H9 (cell line): ENCODE results near the gene LRMDA. TPM values are rescaled to one million over a fixed set of nuclear protein-coding genes. Genes with fewer than 3 reads are reported as not detected.

Experiments
- DNase-seq: peaks from one replicate; pipeline ENCODE4 v3.0.0-alpha.2; 2017
- H2AFZ ChIP-seq: one replicate; pipeline ENCODE4 v1.6.1; 2013; ENCODE audit warnings: mild to moderate bottlenecking, low read length, control low read depth, moderate library complexity
- H2AK5ac ChIP-seq: 2 replicates; pipeline ENCODE4 v1.6.1; 2013; ENCODE audit warnings: low read length, control low read depth, mixed read lengths; ENCODE audit not compliant: insufficient read length
- H2BK120ac ChIP-seq: one replicate; pipeline ENCODE4 v1.6.1; 2013; ENCODE audit warnings: low read depth, mild to moderate bottlenecking, low read length, control low read depth, inconsistent platforms; ENCODE audit not compliant: poor library complexity, severe bottlenecking
- H2BK12ac ChIP-seq: 2 replicates; pipeline ENCODE4 v1.6.1; 2013; ENCODE audit warnings: low read length, control low read depth, mixed read lengths, low read depth; ENCODE audit not compliant: insufficient read length
- H2BK15ac ChIP-seq: 2 replicates; pipeline ENCODE4 v1.6.1; 2013; ENCODE audit warnings: low read depth, low read length, control low read depth
- H2BK20ac ChIP-seq: one replicate; pipeline ENCODE4 v1.6.1; 2013; ENCODE audit warnings: low read depth, mild to moderate bottlenecking, low read length, control low read depth, inconsistent platforms; ENCODE audit not compliant: poor library complexity, severe bottlenecking
- H2BK5ac ChIP-seq: 2 replicates; pipeline ENCODE4 v1.6.1; 2013; ENCODE audit warnings: low read length, control low read depth, mixed read lengths; ENCODE audit not compliant: insufficient read length
- H3K14ac ChIP-seq: 2 replicates; pipeline ENCODE4 v1.6.1; 2013; ENCODE audit warnings: low read length, control low read depth; ENCODE audit not compliant: insufficient read depth
- H3K18ac ChIP-seq: 2 replicates; pipeline ENCODE4 v1.6.1; 2013; ENCODE audit warnings: low read depth, mild to moderate bottlenecking, mixed read lengths, low read length, control low read depth; ENCODE audit not compliant: insufficient read length
- H3K23ac ChIP-seq: 2 replicates; pipeline ENCODE4 v1.6.1; 2013; ENCODE audit warnings: low read length, control low read depth, mixed read lengths, low read depth; ENCODE audit not compliant: insufficient read length
- H3K23me2 ChIP-seq: 2 replicates; pipeline ENCODE4 v1.6.1; 2013; ENCODE audit warnings: low read depth, mild to moderate bottlenecking, mixed read lengths, low read length, control low read depth; ENCODE audit not compliant: insufficient read length, poor library complexity, severe bottlenecking
- H3K27ac ChIP-seq: 2 replicates; pipeline ENCODE4 v1.5.1; 2013; ENCODE audit warnings: low read length, control low read depth, mixed read lengths, low read depth; ENCODE audit not compliant: insufficient read length
- H3K27me3 ChIP-seq: 2 replicates; pipeline ENCODE4 v1.6.1; 2013; ENCODE audit warnings: low read length, control low read depth, inconsistent platforms; ENCODE audit not compliant: insufficient read depth
- H3K4ac ChIP-seq: 2 replicates; pipeline ENCODE4 v1.6.1; 2013; ENCODE audit warnings: low read depth, mild to moderate bottlenecking, control low read depth, inconsistent platforms, low read length, moderate library complexity
- H3K4me1 ChIP-seq: 2 replicates; pipeline ENCODE4 v1.6.1; 2013; ENCODE audit warnings: low read length, control low read depth, inconsistent platforms; ENCODE audit not compliant: insufficient read depth
- H3K4me2 ChIP-seq: 2 replicates; pipeline ENCODE4 v1.6.1; 2013; ENCODE audit warnings: low read length, control low read depth, mixed read lengths; ENCODE audit not compliant: insufficient read length, insufficient read depth
- H3K56ac ChIP-seq: 2 replicates; pipeline ENCODE4 v1.6.1; 2013; ENCODE audit warnings: low read depth, mild to moderate bottlenecking, mixed read lengths, low read length, control low read depth; ENCODE audit not compliant: insufficient read length
- H3K79me1 ChIP-seq: 2 replicates; pipeline ENCODE4 v1.6.1; 2013; ENCODE audit warnings: low read depth, mild to moderate bottlenecking, moderate library complexity, low read length, control low read depth, inconsistent platforms; ENCODE audit not compliant: insufficient read depth, poor library complexity, severe bottlenecking
- H3K79me2 ChIP-seq: 2 replicates; pipeline ENCODE4 v1.6.1; 2013; ENCODE audit warnings: low read length, control low read depth, inconsistent platforms; ENCODE audit not compliant: insufficient read depth
- H3K9ac ChIP-seq: 2 replicates; pipeline ENCODE4 v1.6.1; 2013; ENCODE audit warnings: low read length, control low read depth, mixed read lengths; ENCODE audit not compliant: insufficient read length; ENCODE audit errors: extremely low read depth
- H3K9me3 ChIP-seq: one replicate; pipeline ENCODE4 v1.6.1; 2013; ENCODE audit warnings: low read depth, low read length, inconsistent platforms; ENCODE audit not compliant: control insufficient read depth
- H3T11ph ChIP-seq: one replicate; pipeline ENCODE4 v1.6.1; 2013; ENCODE audit warnings: mild to moderate bottlenecking, low read length, control low read depth, inconsistent platforms
- H4K20me1 ChIP-seq: one replicate; pipeline ENCODE4 v1.6.1; 2013; ENCODE audit not compliant: control insufficient read depth, insufficient read length, insufficient read depth
- H4K5ac ChIP-seq: 2 replicates; pipeline ENCODE4 v1.6.1; 2013; ENCODE audit warnings: low read depth, mild to moderate bottlenecking, mixed read lengths, low read length, control low read depth; ENCODE audit not compliant: insufficient read length
- H4K8ac ChIP-seq: replicated peaks from 2 replicates; pipeline ENCODE4 v1.6.1; 2013; ENCODE audit warnings: low read length, control low read depth, mixed read lengths, low read depth; ENCODE audit not compliant: insufficient read length
- H4K91ac ChIP-seq: 2 replicates; pipeline ENCODE4 v1.6.1; 2013; ENCODE audit warnings: low read depth, mild to moderate bottlenecking, moderate library complexity, mixed read lengths, low read length, control low read depth; ENCODE audit not compliant: insufficient read length
- H3K27ac Mint-ChIP-seq, 3 experiments: 2 replicates in 2 of 3; 3 replicates in 1 of 3; pipeline ENCODE4 v1.8.0; 2020 to 2021; ENCODE audit warnings: mixed read lengths in 3 of 3, mild to moderate bottlenecking in 1 of 3, moderate library complexity in 1 of 3
- H3K27me3 Mint-ChIP-seq: 2 replicates; pipeline ENCODE4 v1.8.0; 2021; ENCODE audit warnings: low read depth, mild to moderate bottlenecking, moderate library complexity, mixed read lengths
- H3K36me3 Mint-ChIP-seq, 3 experiments: 2 replicates in 2 of 3; 3 replicates in 1 of 3; pipeline ENCODE4 v1.8.0; 2020 to 2021; ENCODE audit warnings: low read depth in 3 of 3, mixed read lengths in 3 of 3; ENCODE audit not compliant: insufficient read depth in 1 of 3
- H3K4me1 Mint-ChIP-seq, 2 experiments: 2 replicates each; pipeline ENCODE4 v1.8.0; 2020; ENCODE audit warnings: mixed read lengths in 2 of 2
- H3K4me3 Mint-ChIP-seq, 2 experiments: 2 replicates in 1 of 2; 3 replicates in 1 of 2; pipeline ENCODE4 v1.8.0; 2020 to 2021; ENCODE audit warnings: mild to moderate bottlenecking in 2 of 2, mixed read lengths in 2 of 2, moderate library complexity in 1 of 2
- H3K9me3 Mint-ChIP-seq, 2 experiments: 2 replicates in 1 of 2; 3 replicates in 1 of 2; pipeline ENCODE4 v1.8.0; 2020; ENCODE audit warnings: mild to moderate bottlenecking in 2 of 2, mixed read lengths in 2 of 2, moderate library complexity in 1 of 2
- WGBS: extraction: QIAGEN DNeasy Blood & Tissue Kit; methylation state at CpG from one replicate; pipeline ENCODE4 v1.1.7; 2013; ENCODE audit warnings: missing lambda C conversion rate, low lambda C conversion rate, mixed read lengths; ENCODE audit not compliant: insufficient read length; ENCODE audit errors: extremely low coverage; 5-methylcytosine and 5-hydroxymethylcytosine counted together
- total RNA-seq: library from RNA; stranded (reverse); gene quantifications from 2 replicates; pipeline ENCODE4 v1.2.1, GENCODE V29; 2021
- TF ChIP-seq, protein P1 (sequence below): fragments of 200-600 bp; sonication (generic); conservative IDR thresholded peaks from 3 replicates; pipeline ENCODE4 v1.8.0; 2021; ENCODE audit warnings: antibody characterized with exemption, mild to moderate bottlenecking

Gene LRMDA
- total RNA-seq, 1 experiment from 2014 or later = 1.8 TPM

DNA sequence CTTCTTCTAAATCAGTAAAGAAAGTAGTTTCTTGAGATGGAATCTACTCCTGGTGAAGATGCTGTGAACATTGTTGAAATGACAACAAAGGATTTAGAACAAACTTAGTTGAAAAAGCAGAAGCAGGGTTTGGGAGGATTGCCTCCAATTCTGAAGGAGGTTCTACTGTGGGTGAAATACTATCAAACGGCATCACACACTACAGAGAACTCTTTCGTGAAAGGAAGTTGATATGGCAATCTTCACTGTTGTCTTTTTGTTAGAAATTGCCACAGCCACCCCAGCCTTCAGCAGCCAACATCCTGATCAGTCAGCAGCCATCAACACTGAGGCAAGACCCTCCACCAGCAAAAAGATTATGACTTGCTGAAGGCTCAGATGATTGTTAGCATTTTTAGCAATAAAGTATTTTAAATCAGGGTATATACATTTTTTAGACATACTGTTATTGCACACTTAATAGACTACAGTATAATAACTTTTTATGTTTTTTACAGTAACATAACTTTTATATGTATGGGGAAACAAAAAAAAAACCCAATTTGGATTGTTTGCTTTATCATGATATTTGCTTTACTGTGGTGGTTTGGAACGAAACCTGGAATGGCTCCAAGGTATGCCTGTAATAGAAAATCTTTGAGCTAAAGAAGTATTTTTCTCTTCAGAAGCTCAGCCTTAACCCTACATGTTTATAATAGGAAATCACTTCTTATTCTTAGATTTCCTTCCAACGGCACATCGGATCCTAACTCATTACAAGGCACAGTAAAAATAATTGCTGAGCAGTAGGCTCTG, 257.3 kb downstream of the LRMDA start:
- H3K14ac ChIP-seq = no peak overlapping the region
- Mint-ChIP-seq H3K4me3 (no peak overlapping the region), H3K9me3 (peaks cover 4 to 6% of the 10 kb centered on the region in 2 experiments; a peak in 4 of 5 replicates), H3K4me1 (peaks cover 7% of the 10 kb centered on the region in 2 experiments; a peak in 3 of 4 replicates), H3K27me3 (peaks cover 7% of the 10 kb centered on the region), H3K36me3 (0 out of 7 replicates have a peak, but pooled peaks cover 0 to 5% (median 0%) of the 10 kb centered on the region in 3 experiments), H3K27ac (no peak overlapping the region)
- H3K79me2 ChIP-seq = no peaks in the 10 kb centered on the region
- H4K91ac ChIP-seq = no peak overlapping the region
- no peak overlapping the region for H2BK15ac ChIP-seq
- no peak overlapping the region for H3K4ac ChIP-seq
- H3K9ac ChIP-seq = no peak overlapping the region
- H2AFZ ChIP-seq = no peak overlapping the region
- TF ChIP-seq, protein P1, sequence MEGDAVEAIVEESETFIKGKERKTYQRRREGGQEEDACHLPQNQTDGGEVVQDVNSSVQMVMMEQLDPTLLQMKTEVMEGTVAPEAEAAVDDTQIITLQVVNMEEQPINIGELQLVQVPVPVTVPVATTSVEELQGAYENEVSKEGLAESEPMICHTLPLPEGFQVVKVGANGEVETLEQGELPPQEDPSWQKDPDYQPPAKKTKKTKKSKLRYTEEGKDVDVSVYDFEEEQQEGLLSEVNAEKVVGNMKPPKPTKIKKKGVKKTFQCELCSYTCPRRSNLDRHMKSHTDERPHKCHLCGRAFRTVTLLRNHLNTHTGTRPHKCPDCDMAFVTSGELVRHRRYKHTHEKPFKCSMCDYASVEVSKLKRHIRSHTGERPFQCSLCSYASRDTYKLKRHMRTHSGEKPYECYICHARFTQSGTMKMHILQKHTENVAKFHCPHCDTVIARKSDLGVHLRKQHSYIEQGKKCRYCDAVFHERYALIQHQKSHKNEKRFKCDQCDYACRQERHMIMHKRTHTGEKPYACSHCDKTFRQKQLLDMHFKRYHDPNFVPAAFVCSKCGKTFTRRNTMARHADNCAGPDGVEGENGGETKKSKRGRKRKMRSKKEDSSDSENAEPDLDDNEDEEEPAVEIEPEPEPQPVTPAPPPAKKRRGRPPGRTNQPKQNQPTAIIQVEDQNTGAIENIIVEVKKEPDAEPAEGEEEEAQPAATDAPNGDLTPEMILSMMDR = no peak
- no peak overlapping the region for H2BK20ac ChIP-seq
- no peak overlapping the region for H2BK120ac ChIP-seq
- no peaks in the 10 kb centered on the region for H3K23me2 ChIP-seq
- no peaks in the 10 kb centered on the region for H3K9me3 ChIP-seq
- H3K56ac ChIP-seq = no peak overlapping the region
- no peak overlapping the region for H3K27ac ChIP-seq
- H2AK5ac ChIP-seq = no peak overlapping the region
- H4K5ac ChIP-seq = no peak overlapping the region
- whole genome bisulfite sequencing = no CpG with 5 or more reads among the region's 5 CpGs
- no peaks in the 10 kb centered on the region for H3K79me1 ChIP-seq
- no peaks in the 10 kb centered on the region for H3K4me1 ChIP-seq
- H2BK5ac ChIP-seq = no peak overlapping the region
- no peaks in the 10 kb centered on the region for H3K27me3 ChIP-seq
- no peak for DNase-seq
- no peak overlapping the region for H3T11ph ChIP-seq
- no peak overlapping the region for H3K23ac ChIP-seq
- no peak overlapping the region for H2BK12ac ChIP-seq
- H3K18ac ChIP-seq = no peak overlapping the region
- no peak overlapping the region for H4K8ac ChIP-seq
- H4K20me1 ChIP-seq = no peaks in the 10 kb centered on the region
- H3K4me2 ChIP-seq = no peak overlapping the region
